Panc1 (cell line): ENCODE results near the gene CPNE4. TPM values are rescaled to one million over a fixed set of nuclear protein-coding genes. Genes with fewer than 3 reads are reported as not detected.

Experiments used
- ATAC-seq: fragments of 200-7000 bp; cut with Tn5 transposase; 2 replicates; pipeline ENCODE4 v1.9.1; 2020; ENCODE audit warnings: mild to moderate bottlenecking, moderate library complexity
- BruUV-seq: library from RNA; stranded (reverse); fragments of 400-500 nt; replicated peaks from 2 replicates; lab custom pipeline; 2021; lab: Mats Ljungman, UMichigan
- CTCF ChIA-PET: fragments of 300-600 bp; sonication (Branson Sonifier 250); formaldehyde crosslinking; loops from one replicate; lab custom pipeline; 2022; ENCODE audit warnings: antibody characterized with exemption; lab: Charles Lee
- POLR2A ChIA-PET: fragments of 300-600 bp; sonication (Branson Sonifier 250); formaldehyde crosslinking; loops from one replicate; lab custom pipeline; 2022; ENCODE audit warnings: antibody characterized with exemption; lab: Charles Lee
- DNase-seq: peaks from one replicate; pipeline ENCODE4 v3.0.0-alpha.2; 2010; ENCODE audit warnings: low read depth, low spot score
- H3K27ac ChIP-seq: 2 replicates; pipeline ENCODE4 v1.5.1; 2011; ENCODE audit warnings: mild to moderate bottlenecking, low read length, inconsistent platforms
- H3K27me3 ChIP-seq: fragments of 200-500 bp; sonication (Bioruptor generic); 2 replicates; pipeline ENCODE4 v1.6.0; 2014; ENCODE audit warnings: low read length, inconsistent platforms; ENCODE audit not compliant: control insufficient read depth, insufficient read depth
- H3K36me3 ChIP-seq: fragments of 200-500 bp; sonication (Bioruptor generic); 2 replicates; pipeline ENCODE4 v1.5.1; 2014; ENCODE audit warnings: inconsistent platforms, mild to moderate bottlenecking, low read length, moderate library complexity; ENCODE audit not compliant: control insufficient read depth, insufficient read depth
- H3K4me1 ChIP-seq: 2 replicates; pipeline ENCODE4 v1.5.1; 2011; ENCODE audit warnings: inconsistent platforms, mild to moderate bottlenecking, low read length, moderate library complexity; ENCODE audit not compliant: control insufficient read depth, insufficient read depth
- H3K4me3 ChIP-seq, 2 experiments: 2 replicates each; pipeline ENCODE4 v1.5.1; 2011 to 2012; ENCODE audit warnings: low read depth in 2 of 2, low read length in 2 of 2, mild to moderate bottlenecking in 2 of 2, inconsistent platforms in 1 of 2, moderate library complexity in 1 of 2
- H3K9me3 ChIP-seq: fragments of 200-500 bp; sonication (Bioruptor generic); 2 replicates; pipeline ENCODE4 v1.5.1; 2014; ENCODE audit warnings: low read depth, mild to moderate bottlenecking, inconsistent platforms, low read length, moderate library complexity; ENCODE audit not compliant: control insufficient read depth, insufficient read depth
- CTCF ChIP-seq: fragments of 450-650 bp; IDR thresholded peaks from 2 replicates; pipeline ENCODE4 v1.5.1; 2017; ENCODE audit warnings: mild to moderate bottlenecking
- POLR2AphosphoS5 ChIP-seq: IDR thresholded peaks from 2 replicates; pipeline ENCODE4 v1.6.1; 2012; ENCODE audit warnings: mild to moderate bottlenecking, low read depth, low read length, moderate library complexity
- REST ChIP-seq, 2 experiments: IDR thresholded peaks; 2 replicates each; pipeline ENCODE4 v1.6.1; 2011 to 2012; ENCODE audit warnings: low read depth in 2 of 2, control low read depth in 1 of 2, low read length in 1 of 2, mild to moderate bottlenecking in 1 of 2, moderate library complexity in 1 of 2; ENCODE audit not compliant: insufficient read depth in 1 of 2
- SIN3A ChIP-seq: IDR thresholded peaks from 2 replicates; pipeline ENCODE4 v1.6.1; 2012; ENCODE audit warnings: low read depth, mild to moderate bottlenecking, low read length, moderate library complexity, borderline replicate concordance; ENCODE audit not compliant: insufficient read depth
- TCF7L2 ChIP-seq: IDR thresholded peaks from 2 replicates; pipeline ENCODE4 v1.6.1; 2011; ENCODE audit warnings: mild to moderate bottlenecking, low read depth, low read length, inconsistent platforms
- in situ Hi-C: cut with HindIII; loops from 2 replicates; pipeline ENCODE4 v1.10.0; 2016; ENCODE audit warnings: low sequenced_read_pairs, low pct_unique_long_range_greater_than_20kb
- intact Hi-C: fragments of 100-400 bp; cut with micrococcal nuclease; formaldehyde crosslinking; loops from one replicate; pipeline ENCODE4 v1.10.0; 2022; ENCODE audit not compliant: unreplicated experiment
- total RNA-seq: library from RNA; stranded (reverse); gene quantifications from one replicate; pipeline ENCODE4 v1.2.1, GENCODE V29; 2021; ENCODE audit not compliant: unreplicated experiment

Gene CPNE4
- total RNA-seq, 1 experiment from 2014 or later, result not detected

GRCh38 chr3:131535131-131535530, 499.7 kb downstream of the CPNE4 start:
- no TSS peak for BruUV-seq
- H3K27ac ChIP-seq, result no peak overlapping the region
- ATAC-seq, result no peak
- in situ Hi-C loops, result no loop called here
- POLR2A ChIA-PET, result no interaction called here
- no peak for DNase-seq
- intact Hi-C loops, result no loop called here
- H3K4me3 ChIP-seq, result no peak overlapping the region
- H3K27me3 ChIP-seq, result peaks cover 12% of the 10 kb centered on the region
- H3K4me1 ChIP-seq, result no peaks in the 10 kb centered on the region
- no peaks in the 10 kb centered on the region for H3K9me3 ChIP-seq
- TF ChIP-seq SIN3A (no peak), REST (IDR thresholded peaks at IDR 0.05; ENCODE audit: insufficient read depth in 1 of 2, low read depth in 2 of 2, low read length in 1 of 2) (no peak), POLR2AphosphoS5 (no peak), TCF7L2 (no peak), CTCF (no peak)
- CTCF ChIA-PET, result no interaction called here
- H3K36me3 ChIP-seq, result no peaks in the 10 kb centered on the region; the same call in 1 of the 2 replicates

- Histone ChIP-seq H3K4me3 (no peak overlapping the region), H3K9me3 (no peaks in the 10 kb centered on the region), H3K27me3 (peaks cover 13% of the 10 kb centered on the region), H3K4me1 (no peaks in the 10 kb centered on the region), H3K36me3 (no peaks in the 10 kb centered on the region; the same call in 1 of the 2 replicates), H3K27ac (no peak overlapping the region)
- BruUV-seq, result no TSS peak
- ChIA-PET POLR2A (no interaction called here), CTCF (no interaction called here)
- ATAC-seq, result no peak
- no peak for TF ChIP-seq CTCF
- TF ChIP-seq TCF7L2, result no peak
- no peak for TF ChIP-seq SIN3A
- no peak for TF ChIP-seq REST (IDR thresholded peaks at IDR 0.05; ENCODE audit: insufficient read depth in 1 of 2, low read depth in 2 of 2, low read length in 1 of 2)
- TF ChIP-seq POLR2AphosphoS5, result no peak
- no peak for DNase-seq
- in situ Hi-C loops (no loop called here), intact Hi-C loops (no loop called here)
Observed at GRCh38 chr3:131532645-131533044, 502.2 kb downstream of the CPNE4 start.
